Fibroblast of pulmonary artery (primary cell): ENCODE results near the gene CARD9.

Experiments
- DNase-seq: peaks from one replicate; pipeline ENCODE4 v3.0.0-alpha.2; 2010; ENCODE audit warnings: low read depth
- H3K4me3 ChIP-seq: replicated peaks from 2 replicates; pipeline ENCODE4 v1.5.1; 2011; ENCODE audit warnings: low read depth, mild to moderate bottlenecking, control low read depth, low read length, moderate library complexity
- TF ChIP-seq, protein P1 (sequence below): IDR thresholded peaks from 2 replicates; pipeline ENCODE4 v1.5.1; 2011; ENCODE audit warnings: mild to moderate bottlenecking, control low read depth, low read length, inconsistent platforms; ENCODE audit errors: missing control alignments

The CARD9 gene

DNA sequence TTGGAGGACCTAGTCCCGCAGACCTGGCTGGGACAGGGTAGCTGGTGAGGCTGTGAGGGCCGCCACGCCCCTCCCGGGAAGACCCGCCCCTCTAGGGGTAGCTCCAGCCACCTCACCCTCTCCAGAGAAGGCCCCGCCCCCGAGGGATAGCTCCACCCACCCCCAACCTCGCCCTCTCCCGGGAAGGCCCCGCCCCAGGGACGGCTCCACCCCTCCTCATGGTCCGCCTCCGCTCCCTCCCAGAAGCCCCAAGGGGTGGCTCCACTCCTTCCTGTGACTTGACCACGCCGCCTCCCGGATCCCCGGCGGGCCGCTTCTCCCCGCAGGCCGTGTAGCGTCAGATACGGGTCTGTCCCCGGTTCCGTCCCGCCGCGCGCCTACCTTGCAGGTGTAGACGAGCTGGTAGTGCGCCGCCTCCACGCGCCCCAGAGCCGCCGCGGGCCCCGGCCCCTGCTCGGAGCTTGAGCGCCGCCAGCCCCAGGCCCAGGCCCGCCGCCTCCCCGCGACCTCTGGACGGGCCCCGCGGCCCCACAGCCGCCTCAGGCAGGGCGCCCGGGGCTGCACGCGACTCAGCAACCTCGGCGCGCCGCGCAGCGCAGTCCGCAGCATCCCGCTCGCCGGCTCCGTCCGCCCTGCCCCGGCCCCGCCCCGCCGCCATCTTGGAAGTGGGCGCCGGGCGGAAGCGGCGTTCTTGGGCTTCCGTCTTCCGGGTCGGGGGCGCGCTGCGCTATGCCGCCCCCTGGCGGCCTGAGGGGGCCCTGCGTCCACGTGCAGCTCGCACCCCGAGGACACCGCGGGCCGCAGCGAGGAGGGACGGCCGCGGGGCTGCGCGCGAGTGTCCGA is 10.1 kb downstream of the CARD9 start, which contains the start of gene DNLZ:
DNLZ (minus strand) TSS at position 639 of the 843 bp plus-strand sequence; CDS start at position 609, 30 bp downstream.
- TF ChIP-seq, protein P1, sequence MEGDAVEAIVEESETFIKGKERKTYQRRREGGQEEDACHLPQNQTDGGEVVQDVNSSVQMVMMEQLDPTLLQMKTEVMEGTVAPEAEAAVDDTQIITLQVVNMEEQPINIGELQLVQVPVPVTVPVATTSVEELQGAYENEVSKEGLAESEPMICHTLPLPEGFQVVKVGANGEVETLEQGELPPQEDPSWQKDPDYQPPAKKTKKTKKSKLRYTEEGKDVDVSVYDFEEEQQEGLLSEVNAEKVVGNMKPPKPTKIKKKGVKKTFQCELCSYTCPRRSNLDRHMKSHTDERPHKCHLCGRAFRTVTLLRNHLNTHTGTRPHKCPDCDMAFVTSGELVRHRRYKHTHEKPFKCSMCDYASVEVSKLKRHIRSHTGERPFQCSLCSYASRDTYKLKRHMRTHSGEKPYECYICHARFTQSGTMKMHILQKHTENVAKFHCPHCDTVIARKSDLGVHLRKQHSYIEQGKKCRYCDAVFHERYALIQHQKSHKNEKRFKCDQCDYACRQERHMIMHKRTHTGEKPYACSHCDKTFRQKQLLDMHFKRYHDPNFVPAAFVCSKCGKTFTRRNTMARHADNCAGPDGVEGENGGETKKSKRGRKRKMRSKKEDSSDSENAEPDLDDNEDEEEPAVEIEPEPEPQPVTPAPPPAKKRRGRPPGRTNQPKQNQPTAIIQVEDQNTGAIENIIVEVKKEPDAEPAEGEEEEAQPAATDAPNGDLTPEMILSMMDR: peak; percentile 49
- H3K4me3 ChIP-seq: peak within 1 kb of the TSS; percentile 73
- peak; percentile 95 for DNase-seq

DNA sequence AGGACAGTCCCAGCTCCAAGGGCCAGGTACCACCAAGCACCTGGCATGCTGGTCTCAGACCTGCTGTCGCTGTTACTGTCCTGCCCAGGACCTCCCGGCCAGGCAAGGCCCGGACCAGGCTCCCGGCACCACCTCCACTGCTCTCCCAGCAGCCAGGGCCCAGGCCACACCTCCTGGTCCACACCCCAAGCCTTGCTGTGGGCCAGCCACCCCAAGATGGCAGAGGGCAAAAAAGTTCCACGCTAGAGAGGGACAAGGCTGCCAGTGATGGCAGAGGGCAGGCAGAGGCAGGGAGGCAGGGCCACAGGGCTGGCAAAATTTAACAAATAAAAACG is 11.1 kb downstream of the CARD9 start:
- DNase-seq: no peak
- H3K4me3 ChIP-seq: no peak overlapping the region
- TF ChIP-seq, protein P1: no peak

DNA sequence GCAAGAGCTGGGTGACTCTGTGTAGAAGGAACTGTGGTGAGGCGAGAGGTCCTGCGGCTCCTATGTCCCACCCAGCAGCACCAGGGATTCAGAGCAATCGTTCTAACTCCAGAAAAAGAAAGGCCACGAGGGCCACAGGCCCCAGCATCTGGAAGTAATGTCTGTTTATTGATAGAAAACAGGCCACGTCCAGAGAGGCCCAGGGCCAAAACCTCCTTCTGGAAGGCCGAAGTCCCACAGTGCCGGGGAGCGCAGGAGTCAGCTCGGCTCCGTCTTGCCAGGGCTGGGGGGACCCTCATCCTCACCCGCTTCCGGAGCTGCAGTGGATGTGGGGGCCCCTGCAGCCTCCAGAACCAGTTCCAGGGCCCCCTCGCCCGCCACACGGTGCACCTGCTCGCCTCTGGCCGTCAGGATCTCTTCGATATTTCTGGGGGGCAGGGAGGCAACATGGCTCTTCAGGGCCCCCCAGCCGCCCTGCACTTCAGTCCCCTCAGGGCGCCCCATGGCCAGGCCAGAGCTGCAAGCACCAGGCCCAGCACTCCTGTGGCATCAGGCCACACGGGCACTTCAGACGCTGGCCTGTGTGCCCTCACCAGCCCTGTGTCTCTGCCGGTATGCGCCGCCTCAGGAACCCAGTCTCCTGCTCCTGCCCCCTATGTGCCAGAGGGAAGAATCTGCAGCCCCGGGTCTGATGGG is 11.6 kb downstream of the CARD9 start:
- TF ChIP-seq, protein P1: no peak
- no peak for DNase-seq
- no peak overlapping the region for H3K4me3 ChIP-seq

DNA sequence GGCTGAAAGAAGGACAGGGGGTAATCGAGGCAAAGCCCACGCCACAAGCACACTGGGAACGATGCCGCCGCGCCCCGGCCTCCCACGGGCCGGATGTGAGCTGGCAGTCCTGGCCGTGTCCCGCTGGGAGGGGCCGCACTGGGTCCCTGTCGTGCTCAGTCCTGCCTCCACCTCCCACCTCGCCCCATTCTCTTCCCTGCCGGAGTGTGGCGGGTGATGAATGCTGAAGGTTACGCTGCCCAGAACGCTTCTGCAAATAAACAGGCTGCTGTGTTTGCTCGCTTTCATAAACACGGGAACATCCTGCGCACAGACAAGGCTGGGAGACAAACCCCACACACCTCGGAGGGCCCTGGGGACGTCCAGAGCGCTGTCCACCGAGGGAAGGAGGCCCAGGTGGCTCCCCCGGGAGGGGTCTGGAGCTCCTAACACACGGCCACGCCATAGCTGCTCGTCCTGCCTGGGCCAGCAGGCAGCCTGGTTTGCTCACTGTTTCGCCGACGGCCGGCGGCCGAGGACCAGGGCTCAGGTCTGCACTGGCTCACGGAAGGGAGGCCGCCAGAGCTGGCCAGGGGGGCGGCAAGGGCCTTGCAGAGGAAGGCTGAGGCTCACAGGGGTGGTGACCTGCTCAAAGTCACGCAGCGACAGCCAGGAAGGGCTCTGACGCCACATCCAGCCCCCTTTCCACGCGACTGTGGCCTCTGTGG is 12.3 kb downstream of the CARD9 start:
- H3K4me3 ChIP-seq: no peak overlapping the region
- DNase-seq: no peak
- TF ChIP-seq, protein P1: no peak

DNA sequence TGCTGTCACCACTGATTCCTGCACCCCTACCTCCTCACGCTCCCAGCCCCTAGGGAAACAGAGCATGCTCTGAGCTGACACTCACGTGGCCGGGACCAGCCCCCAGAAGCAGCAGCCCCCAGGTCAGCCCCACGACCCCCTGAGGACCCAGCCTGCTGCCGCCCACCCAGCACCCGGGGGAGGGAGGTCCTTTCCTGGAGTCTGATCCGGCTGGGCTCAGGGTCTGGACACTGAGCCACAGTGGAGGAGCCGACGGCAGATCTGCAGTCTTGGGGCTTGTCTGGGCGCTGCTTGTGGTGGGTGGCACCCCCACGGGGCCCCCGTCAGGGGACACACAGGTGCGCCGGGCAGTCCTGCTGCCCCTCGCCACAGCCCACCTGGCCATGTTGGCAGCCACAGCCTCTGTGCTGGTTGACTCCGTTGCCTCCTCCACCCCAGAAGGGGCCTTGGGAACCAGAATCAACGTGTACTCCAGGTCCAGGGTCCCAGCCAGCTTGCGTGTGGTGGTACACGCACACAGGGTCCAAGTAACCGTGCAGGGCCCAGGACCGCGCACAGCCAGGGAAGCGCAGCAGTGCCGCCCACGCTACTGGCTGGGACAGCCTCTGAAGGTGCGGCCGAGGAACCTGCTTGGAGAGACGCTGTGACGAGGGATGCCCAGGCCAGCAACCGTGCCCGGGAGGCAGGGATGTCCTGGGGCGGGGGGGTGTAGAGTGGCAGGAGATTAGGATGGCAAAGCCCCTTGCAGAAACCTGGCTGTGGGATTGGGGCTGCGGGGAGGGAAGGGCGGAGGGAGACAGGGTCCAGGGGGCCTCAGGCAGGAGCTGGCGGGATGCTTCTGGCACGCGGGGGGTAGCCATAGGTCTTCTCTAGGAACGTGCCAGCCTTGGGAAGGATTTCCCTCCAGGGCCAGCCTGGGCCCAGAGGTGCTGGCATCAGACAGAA is 13.4 kb downstream of the CARD9 start:
- no peak for DNase-seq
- TF ChIP-seq, protein P1: no peak
- no peak overlapping the region for H3K4me3 ChIP-seq

DNA sequence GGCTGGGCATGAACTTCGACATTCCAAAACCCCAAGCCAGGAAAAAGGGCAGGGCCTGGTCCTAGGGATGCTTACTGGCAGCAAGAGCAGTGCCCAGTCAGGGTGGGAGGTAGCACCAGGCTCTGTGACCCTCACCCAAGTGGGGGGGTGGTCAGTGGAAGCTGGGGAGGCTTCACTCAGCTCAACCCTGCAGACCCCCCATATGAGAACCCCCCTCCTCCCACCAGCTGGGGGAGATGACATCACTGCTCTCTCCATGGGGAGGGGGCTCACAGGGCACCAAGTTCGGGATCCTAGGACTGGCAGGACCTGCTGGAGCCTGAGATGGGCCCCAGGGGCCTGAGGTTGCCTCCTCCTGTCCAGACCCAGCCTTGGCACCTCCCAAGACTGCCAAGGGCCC is 14.6 kb downstream of the CARD9 start:
- no peak overlapping the region for H3K4me3 ChIP-seq
- TF ChIP-seq, protein P1: no peak
- no peak for DNase-seq
